COLO668 (cell line): Measurements from ENCODE around the gene SSTR3.
"Not testable (repeated sequence)": the region's sequence is repeated elsewhere in the genome, so short reads cannot be mapped to it uniquely, and the experiment has no call there.

Source experiments
- DNase-seq: peaks from one replicate; lab custom pipeline; 2025; ENCODE audit not compliant: unreplicated experiment; lab: John Stamatoyannopoulos, UW

The SSTR3 gene

GRCh38 chr22:37212174-37212906 lies at the start of gene SSTR3:
Gene SSTR3 (minus strand): TSS chr22:37212477. CDS start chr22:37207803, 4,674 bp downstream.
- no peak for DNase-seq

DNA sequence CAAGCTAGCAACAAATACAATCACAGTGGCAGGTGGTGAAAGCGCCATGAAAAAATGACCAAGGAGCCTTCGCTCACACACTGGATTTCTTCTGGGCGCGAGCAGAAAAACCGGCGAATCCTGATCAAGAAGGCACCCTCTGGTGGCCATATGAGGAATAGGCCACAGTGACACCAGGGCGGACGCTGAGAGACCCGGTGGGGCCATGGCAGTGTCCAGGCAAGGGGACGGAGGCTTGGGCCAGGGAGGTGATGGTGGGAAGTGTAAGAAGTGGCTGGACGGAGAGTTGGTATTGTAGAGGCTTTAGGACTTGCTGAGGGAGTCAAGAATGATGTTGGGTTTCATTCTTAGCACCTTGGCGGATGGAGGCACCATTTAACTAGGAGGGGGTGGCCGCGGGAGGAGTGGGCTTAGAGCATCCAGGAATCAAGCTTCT lies 48.6 kb upstream of the SSTR3 start:
- peak; percentile 26 for DNase-seq

DNA sequence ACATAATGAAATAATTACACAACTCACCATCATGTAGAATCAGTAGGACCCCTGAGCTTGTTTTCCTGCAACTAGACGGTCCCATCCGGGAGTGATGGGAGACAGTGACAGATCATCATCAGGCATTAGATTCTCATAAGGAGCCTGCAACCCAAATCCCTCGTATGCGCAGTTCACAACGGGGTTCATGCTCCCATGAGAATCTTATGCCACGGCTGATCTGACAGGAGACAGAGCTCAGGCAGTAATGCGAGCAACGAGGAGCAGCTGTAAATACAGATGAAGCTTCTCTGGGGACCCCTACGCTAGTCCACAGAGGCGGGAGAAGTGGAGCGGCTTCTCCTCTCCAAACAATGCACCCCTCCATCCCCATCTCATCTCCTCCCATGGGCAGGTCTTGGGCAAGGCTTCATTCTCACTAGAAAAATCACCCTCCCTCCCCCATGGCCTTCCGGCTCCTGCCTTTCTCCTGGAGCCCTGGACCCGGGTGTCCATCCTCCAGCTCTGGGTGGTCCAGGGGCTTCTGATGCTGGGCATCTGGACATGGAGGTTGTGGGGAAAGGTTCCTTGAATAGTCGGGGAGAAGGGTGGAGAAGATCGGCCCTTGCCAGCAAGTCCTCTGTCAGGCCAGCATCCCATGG lies 48.0 kb upstream of the SSTR3 start:
- DNase-seq: no peak

DNA sequence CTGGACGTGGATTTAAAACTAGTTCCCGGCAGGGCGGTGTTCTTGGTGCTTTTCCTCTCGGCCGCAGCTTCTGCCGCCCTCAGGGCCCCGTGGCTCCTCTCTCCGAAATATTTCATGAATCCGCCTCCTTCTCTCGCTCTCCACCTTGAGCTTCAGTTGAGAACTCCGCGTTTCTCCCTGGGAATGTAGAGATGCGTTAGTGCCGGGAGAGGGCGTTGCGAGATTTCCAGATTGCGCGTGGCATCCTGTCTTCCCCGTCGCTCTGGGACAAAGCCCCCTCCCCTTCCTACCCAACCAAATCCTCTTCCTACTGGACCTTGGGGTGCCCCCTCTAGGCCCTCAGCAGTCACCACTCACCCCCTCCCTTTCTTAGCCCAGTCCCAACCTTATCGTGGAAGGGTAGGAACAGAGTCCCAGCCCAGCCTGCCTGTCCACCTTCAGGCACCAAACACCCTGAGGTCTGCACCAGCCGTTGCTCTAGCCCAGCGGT lies 47.3 kb upstream of the SSTR3 start:
- DNase-seq: no peak

- no peak for DNase-seq
Observed at GRCh38 chr22:37258753-37259401, 46.6 kb upstream of the SSTR3 start.

DNA sequence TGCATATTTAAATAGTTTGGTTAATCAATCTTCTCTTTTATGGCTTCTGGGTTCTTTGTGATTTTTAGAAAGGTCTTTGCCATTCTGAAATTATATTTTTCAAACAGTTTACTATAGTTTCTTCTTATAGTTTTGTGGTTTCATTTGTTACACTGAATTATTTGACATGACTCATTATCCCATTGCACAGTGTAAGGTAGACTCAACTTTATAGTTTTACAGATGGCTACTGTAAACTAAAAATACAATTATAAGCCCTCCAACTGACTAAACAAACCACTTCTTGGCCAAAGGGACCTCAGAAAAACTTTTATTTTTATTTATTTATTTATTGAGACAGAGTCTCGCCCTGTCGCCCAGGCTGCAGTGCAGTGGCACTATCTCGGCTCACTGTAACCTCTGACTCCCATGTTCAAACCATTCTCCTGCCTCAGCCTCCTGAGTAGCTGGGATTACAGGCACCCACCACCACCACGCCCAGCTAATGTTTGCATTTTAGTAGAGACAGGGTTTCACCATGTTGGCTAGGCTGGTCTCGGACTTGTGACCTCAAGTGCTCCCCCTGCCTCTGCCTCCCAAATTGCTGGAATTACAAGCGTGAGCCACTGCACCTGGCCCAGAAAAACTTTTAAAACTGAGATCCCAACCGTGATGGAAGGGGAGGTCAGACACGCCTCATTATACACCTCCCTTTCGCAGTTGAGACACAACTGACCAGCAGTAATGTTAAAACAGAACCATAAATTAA lies 45.9 kb upstream of the SSTR3 start:
- DNase-seq: no peak

DNA sequence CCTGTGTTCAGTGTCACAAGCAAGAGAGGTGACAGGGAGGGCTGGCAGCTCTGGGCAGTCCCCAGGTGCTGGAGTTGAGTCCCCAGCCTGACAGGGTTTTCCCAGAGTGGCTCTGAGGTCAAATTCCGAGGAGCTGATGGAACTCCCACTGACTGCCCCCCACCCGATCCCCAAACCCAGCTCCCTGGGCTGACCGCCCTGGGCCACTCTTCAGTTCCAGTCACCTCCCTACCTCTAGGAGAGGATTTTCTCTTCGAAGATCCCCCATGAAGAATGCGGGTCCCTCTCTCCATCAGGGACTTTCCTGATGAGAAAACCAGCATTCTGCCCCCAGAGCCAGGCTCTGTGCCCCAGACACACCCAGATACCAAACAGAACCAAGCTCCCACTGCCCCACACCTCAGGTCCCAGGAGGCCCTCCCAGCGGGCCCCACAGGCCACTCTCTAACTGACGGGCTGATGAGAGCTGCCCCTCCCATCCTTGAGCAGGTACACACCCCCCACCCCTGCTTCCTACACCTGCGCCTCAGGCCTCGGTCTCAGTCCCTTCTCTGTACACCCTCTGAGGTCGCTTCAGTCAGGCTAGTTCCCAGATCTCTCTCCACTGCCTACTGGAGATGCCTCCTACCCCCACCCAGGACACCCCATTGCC lies 43.9 kb upstream of the SSTR3 start:
- DNase-seq: no peak

DNA sequence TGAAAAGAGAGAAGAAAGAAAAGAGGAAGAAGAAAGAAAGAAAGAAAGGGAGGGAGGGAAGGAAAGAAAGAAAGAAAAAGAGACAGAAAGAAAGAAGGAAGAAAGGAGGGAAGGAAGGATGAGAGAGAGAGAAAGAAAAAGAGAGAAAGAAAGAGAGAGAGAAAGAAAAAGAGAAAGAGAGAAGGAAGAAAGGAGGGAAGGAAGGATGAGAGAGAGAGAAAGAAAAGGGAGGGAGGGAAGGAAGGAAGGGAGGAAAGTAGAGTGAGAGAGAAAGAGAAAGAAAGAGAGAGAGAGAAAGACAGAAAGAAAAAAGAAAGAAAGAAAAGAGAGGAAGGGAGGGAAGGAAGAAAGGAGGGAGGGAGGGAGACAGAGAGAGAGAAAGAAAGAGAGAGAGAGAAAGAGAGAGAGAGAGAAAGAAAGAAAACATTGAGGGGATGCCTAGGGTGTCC lies 43.3 kb upstream of the SSTR3 start:
- DNase-seq: no peak

DNA sequence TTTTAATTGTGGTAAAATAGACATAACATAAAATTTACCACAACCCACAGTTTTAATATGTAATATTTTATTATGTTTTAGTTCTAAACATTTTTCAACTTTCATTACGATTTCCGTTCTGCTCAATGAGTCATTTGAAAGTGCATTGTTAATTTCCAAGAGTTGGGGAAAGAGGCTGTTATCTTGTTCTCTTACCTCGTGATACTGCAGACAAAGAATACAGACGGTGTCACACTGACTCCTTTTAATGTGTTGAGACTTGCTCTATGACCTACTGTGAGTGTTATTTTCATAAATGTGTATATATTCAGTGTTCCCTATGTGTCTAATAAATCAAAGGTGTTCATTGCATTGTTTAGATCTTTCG lies 42.6 kb upstream of the SSTR3 start:
- DNase-seq: no peak

- DNase-seq: no peak
Observed at GRCh38 chr22:37254209-37254866, 42.1 kb upstream of the SSTR3 start.

- no peak for DNase-seq
Observed at GRCh38 chr22:37253126-37253660, 40.9 kb upstream of the SSTR3 start.

DNA sequence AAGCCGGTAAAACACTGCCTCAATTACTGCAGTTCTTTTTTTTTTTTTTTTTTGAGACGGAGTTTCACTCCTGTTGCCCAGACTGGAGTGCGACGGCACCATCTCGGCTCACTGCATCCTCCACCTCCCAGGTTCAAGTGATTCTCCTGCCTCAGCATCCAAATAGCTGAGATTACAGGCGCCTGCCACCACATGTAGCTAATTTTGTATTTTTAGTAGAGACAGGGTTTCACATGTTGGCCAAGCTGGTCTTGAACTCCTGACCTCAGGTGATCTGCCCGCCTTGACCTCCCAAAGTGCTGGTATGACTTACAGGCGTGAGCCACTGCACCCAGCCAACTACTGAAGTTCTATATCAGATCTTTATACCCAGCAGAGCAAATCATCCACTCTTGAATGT lies 39.6 kb upstream of the SSTR3 start:
- DNase-seq: not testable (repeated sequence)

GRCh38 chr22:37249986-37250385 lies 37.7 kb upstream of the SSTR3 start:
- DNase-seq: no peak

DNA sequence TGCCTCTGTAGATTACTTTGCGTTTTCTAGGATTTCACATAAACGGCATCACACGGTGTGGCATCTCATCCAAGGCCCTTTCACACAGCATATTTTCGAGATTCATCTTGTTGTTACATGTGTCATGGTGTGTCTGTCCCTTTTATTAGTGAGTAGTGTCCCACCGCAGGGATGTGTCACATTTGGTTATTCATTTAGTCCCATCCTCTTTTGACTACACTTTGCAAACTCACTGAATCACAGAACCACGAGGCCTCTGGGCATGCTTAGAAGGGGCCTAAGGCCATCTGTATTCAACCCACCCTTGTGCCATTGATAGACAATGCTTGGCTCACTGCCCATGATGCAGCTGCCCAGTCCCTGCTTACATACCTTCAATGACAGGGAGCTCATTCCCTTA lies 36.0 kb upstream of the SSTR3 start:
- DNase-seq: no peak

- DNase-seq: no peak
Observed at GRCh38 chr22:37245740-37246139, 33.5 kb upstream of the SSTR3 start.

- DNase-seq: no peak
Observed at GRCh38 chr22:37244922-37245722, 32.8 kb upstream of the SSTR3 start.

DNA sequence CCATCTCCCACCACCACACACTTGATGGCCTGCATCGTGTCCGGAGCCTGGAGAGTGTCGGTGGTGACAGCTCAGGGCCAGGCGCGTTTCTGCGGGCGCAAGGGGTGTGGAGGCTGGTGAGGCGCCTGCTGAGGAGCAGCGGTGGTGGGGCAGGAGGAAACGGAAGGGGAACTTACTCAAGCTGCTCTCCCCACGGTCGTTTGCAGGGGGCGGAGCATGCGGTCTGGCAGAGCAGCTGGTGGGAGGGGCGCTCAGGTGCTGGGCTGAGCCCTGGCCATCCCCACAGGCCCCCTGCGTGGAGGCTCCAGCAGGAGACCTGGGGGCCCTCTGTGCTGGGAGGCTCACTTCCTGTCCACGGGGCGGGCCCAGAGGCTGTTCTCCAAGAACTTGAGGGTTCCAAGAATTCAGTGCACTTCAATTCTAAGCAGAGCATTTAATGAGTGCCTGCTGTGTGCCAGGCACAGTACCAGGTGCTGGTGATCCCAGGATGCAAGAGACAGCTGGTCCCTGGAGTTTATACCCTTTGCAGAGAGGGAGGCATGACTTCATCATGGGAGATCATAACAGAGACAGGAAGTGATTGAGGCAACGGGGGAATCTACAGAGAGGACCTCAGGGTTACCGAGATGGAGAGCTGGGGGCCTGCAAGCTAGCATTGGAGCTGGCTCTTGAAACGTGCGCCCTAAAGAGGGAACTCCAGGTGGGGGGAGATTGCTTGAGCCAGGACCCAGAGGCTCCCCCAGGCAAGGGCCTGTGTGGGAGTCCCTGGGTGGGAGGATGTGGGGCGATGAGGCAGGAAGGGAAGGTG lies 32.0 kb upstream of the SSTR3 start, which contains the start of gene RAC2:
Gene RAC2, minus strand, starts transcription at position 156 of the 808 bp plus-strand sequence. Its CDS starts 121 bp downstream, at position 35.
- DNase-seq: no peak

GRCh38 chr22:37243402-37244113 lies 31.3 kb upstream of the SSTR3 start:
- DNase-seq: no peak
